Endothelial cell of umbilical vein (primary cell): ENCODE measurements around the gene HCFC1. TPM values are rescaled to one million over a fixed set of nuclear protein-coding genes. Genes with fewer than 3 reads are reported as not detected.

Source experiments
- BruUV-seq: library from RNA; stranded (reverse); fragments of 400-500 nt; replicated peaks from 2 replicates; lab custom pipeline; 2021; lab: Mats Ljungman, UMichigan
- CTCF ChIA-PET: fragments of 300-600, 350-600 bp; sonication (Branson Sonifier 250); formaldehyde crosslinking; loops from one replicate; lab custom pipeline; 2021; ENCODE audit warnings: antibody characterized with exemption, inconsistent platforms; lab: Charles Lee
- POLR2A ChIA-PET: fragments of 300-600, 350-600 bp; sonication (Branson Sonifier 250); formaldehyde crosslinking; loops from one replicate; lab custom pipeline; 2021; ENCODE audit warnings: antibody characterized with exemption, inconsistent platforms; lab: Charles Lee
- DNase-seq: peaks from one replicate; pipeline ENCODE4 v3.0.0-alpha.2; 2011; ENCODE audit warnings: low read depth, low spot score
- FAIRE-seq: peaks from 2 replicates; lab custom pipeline; 2011; peaks lifted over from hg19 to GRCh38; lab: Jason Lieb, UNC
- H2AFZ ChIP-seq: 2 replicates; pipeline ENCODE4 v1.6.0; 2012; ENCODE audit warnings: low read depth, low read length, control low read depth, inconsistent platforms
- H3K27ac ChIP-seq: 2 replicates; pipeline ENCODE4 v1.5.1; 2011; ENCODE audit warnings: low read depth, mild to moderate bottlenecking, control low read depth, low read length, moderate library complexity; ENCODE audit not compliant: insufficient read depth
- H3K27me3 ChIP-seq, 2 experiments: 2 replicates each; pipeline versions ENCODE4 v1.6.0 to v1.6.1; 2011; ENCODE audit warnings: low read length in 2 of 2, mixed read lengths in 1 of 2; ENCODE audit not compliant: control insufficient read depth in 2 of 2, insufficient read depth in 2 of 2
- H3K36me3 ChIP-seq, 2 experiments: 2 replicates in 1 of 2; 3 replicates in 1 of 2; pipeline ENCODE4 v1.5.1; 2011; ENCODE audit warnings: low read length in 2 of 2, mild to moderate bottlenecking in 1 of 2, moderate library complexity in 1 of 2; ENCODE audit not compliant: control insufficient read depth in 2 of 2, insufficient read depth in 2 of 2; ENCODE audit errors: extremely low read depth in 1 of 2
- H3K4me1 ChIP-seq: 3 replicates; pipeline ENCODE4 v1.5.1; 2011; ENCODE audit warnings: mild to moderate bottlenecking, low read length; ENCODE audit not compliant: control insufficient read depth, insufficient read depth; ENCODE audit errors: extremely low read depth
- H3K4me2 ChIP-seq: 2 replicates; pipeline ENCODE4 v1.6.1; 2011; ENCODE audit warnings: low read length, control low read depth, mixed read lengths; ENCODE audit not compliant: insufficient read depth
- H3K4me3 ChIP-seq, 3 experiments: fragments of 200-600 bp in 1 of 3; sonication (generic), shearing (Covaris generic) in 1 of 3; replicated peaks in 1 of 3; 2 replicates each; pipeline ENCODE4 v1.5.1; 2011 to 2016; ENCODE audit warnings: control low read depth in 3 of 3, low read length in 3 of 3, mild to moderate bottlenecking in 2 of 3, inconsistent platforms in 1 of 3, low read depth in 1 of 3, moderate library complexity in 1 of 3; ENCODE audit not compliant: insufficient read depth in 1 of 3
- H3K79me2 ChIP-seq: 2 replicates; pipeline ENCODE4 v1.6.0; 2012; ENCODE audit warnings: low read length, inconsistent platforms; ENCODE audit not compliant: control insufficient read depth, insufficient read depth
- H3K9ac ChIP-seq: replicated peaks from 2 replicates; pipeline ENCODE3; 2011; ENCODE audit warnings: low read length, control low read depth; ENCODE audit not compliant: insufficient read depth; ENCODE audit errors: extremely low read depth
- H3K9me1 ChIP-seq: replicated peaks from 3 replicates; pipeline ENCODE4 v1.6.0; 2011; ENCODE audit warnings: mild to moderate bottlenecking, low read length; ENCODE audit not compliant: control insufficient read depth, insufficient read depth; ENCODE audit errors: extremely low read depth
- H3K9me3 ChIP-seq: replicated peaks from 2 replicates; pipeline ENCODE4 v1.5.1; 2012; ENCODE audit warnings: low read length, inconsistent platforms; ENCODE audit not compliant: control insufficient read depth, insufficient read depth
- H4K20me1 ChIP-seq: replicated peaks from 2 replicates; pipeline ENCODE3; 2011; ENCODE audit warnings: mild to moderate bottlenecking, low read length; ENCODE audit not compliant: control insufficient read depth, insufficient read depth; ENCODE audit errors: extremely low read depth
- CTCF ChIP-seq, 2 donors: IDR thresholded peaks; 1 replicate in 1 of 2; 2 replicates in 1 of 2; pipeline ENCODE4 v1.5.1; 2011; ENCODE audit warnings: low read length in 2 of 2, mild to moderate bottlenecking in 2 of 2, moderate library complexity in 2 of 2, control low read depth in 1 of 2, inconsistent platforms in 1 of 2, low read depth in 1 of 2; ENCODE audit not compliant: insufficient read depth in 1 of 2; ENCODE audit errors: extremely low read depth in 1 of 2
- EZH2 ChIP-seq: IDR thresholded peaks from 2 replicates; pipeline ENCODE4 v1.6.1; 2012; ENCODE audit warnings: borderline replicate concordance, low read depth, mild to moderate bottlenecking, moderate library complexity, low read length, inconsistent platforms; ENCODE audit not compliant: severe bottlenecking
- JUN ChIP-seq: IDR thresholded peaks from 2 replicates; pipeline ENCODE4 v1.6.1; 2011; ENCODE audit warnings: borderline replicate concordance, low read depth; ENCODE audit not compliant: insufficient read length, insufficient read depth
- MYC ChIP-seq: IDR thresholded peaks from one replicate; pipeline ENCODE4 v1.6.1; 2011; ENCODE audit warnings: mild to moderate bottlenecking, low read depth, low read length
- POLR2A ChIP-seq: IDR thresholded peaks from 2 replicates; pipeline ENCODE4 v1.6.1; 2012; ENCODE audit warnings: low read depth, mild to moderate bottlenecking, control low read depth, low read length
- POLR2AphosphoS5 ChIP-seq: IDR thresholded peaks from 2 replicates; pipeline ENCODE4 v1.6.1; 2012; ENCODE audit warnings: low read depth, mild to moderate bottlenecking, control low read depth, low read length, moderate library complexity; ENCODE audit not compliant: insufficient read depth
- dilution Hi-C: fragments of 300-500 bp; cut with MboI; formaldehyde crosslinking; loops from one replicate; pipeline ENCODE4 v1.15.0; 2019; ENCODE audit warnings: low sequenced_read_pairs; ENCODE audit not compliant: extremely low pct_ligation_motif_present
- intact Hi-C: fragments of 100-400 bp; cut with micrococcal nuclease; formaldehyde crosslinking; loops from one replicate; pipeline ENCODE4 v1.10.0; 2022
- polyA plus RNA-seq, 4 experiments: library from polyadenylated mRNA; depleted of rRNA in 3 of 4; stranded (reverse) in 3 of 4; unstranded in 1 of 4; fragments of >200 nt; gene quantifications; 2 replicates each; pipeline versions ENCODE4 v1.2.1 to v1.2.3, GENCODE V29; 2011 to 2012; ENCODE audit warnings: missing spikeins in 1 of 4
- total RNA-seq: library from RNA; stranded (reverse); gene quantifications from 2 replicates; pipeline ENCODE4 v1.2.3, GENCODE V29; 2021

Gene HCFC1
- total and polyA plus RNA-seq, 2 donors (not counting 3 experiments of a cell fraction or from before 2014, with no cell fraction given) = 15.9 to 85.9 TPM

DNA sequence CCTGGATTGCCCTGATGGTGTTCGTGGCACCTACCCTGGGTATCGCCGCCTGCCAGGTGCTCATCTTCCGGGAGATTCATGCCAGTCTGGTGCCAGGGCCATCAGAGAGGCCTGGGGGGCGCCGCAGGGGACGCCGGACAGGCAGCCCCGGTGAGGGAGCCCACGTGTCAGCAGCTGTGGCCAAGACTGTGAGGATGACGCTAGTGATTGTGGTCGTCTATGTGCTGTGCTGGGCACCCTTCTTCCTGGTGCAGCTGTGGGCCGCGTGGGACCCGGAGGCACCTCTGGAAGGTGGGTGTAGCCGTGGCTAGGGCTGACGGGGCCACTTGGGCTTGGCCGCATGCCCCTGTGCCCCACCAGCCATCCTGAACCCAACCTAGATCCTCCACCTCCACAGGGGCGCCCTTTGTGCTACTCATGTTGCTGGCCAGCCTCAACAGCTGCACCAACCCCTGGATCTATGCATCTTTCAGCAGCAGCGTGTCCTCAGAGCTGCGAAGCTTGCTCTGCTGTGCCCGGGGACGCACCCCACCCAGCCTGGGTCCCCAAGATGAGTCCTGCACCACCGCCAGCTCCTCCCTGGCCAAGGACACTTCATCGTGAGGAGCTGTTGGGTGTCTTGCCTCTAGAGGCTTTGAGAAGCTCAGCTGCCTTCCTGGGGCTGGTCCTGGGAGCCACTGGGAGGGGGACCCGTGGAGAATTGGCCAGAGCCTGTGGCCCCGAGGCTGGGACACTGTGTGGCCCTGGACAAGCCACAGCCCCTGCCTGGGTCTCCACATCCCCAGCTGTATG lies 65.3 kb downstream of the HCFC1 start:
- H3K79me2 ChIP-seq = no peaks in the 10 kb centered on the region
- H3K9ac ChIP-seq = no peak overlapping the region
- H3K4me3 ChIP-seq = no peak overlapping the region
- dilution Hi-C loops (no loop called here), intact Hi-C loops (no loop called here)
- DNase-seq (no peak), FAIRE-seq (no peak)
- ChIA-PET POLR2A (no interaction called here), CTCF (interaction anchor here (0.5 kb wide), 1 partner anchor 15 kb away, joined by 4 read pairs; no protein-coding TSS in a partner anchor)
- H3K27ac ChIP-seq = no peak overlapping the region
- no peaks in the 10 kb centered on the region for H3K27me3 ChIP-seq
- no peaks in the 10 kb centered on the region for H4K20me1 ChIP-seq
- no peaks in the 10 kb centered on the region for H3K36me3 ChIP-seq
- H3K9me3 ChIP-seq = no peaks in the 10 kb centered on the region
- H3K9me1 ChIP-seq = no peaks in the 10 kb centered on the region
- no peak overlapping the region for H2AFZ ChIP-seq
- no TSS peak for BruUV-seq
- H3K4me2 ChIP-seq = no peak overlapping the region
- no peak for TF ChIP-seq POLR2AphosphoS5
- H3K4me1 ChIP-seq = no peaks in the 10 kb centered on the region

GRCh38 chrX:153905481-153906095 lies 66.0 kb downstream of the HCFC1 start:
- Histone ChIP-seq H3K27ac (no peak overlapping the region), H3K4me2 (no peak overlapping the region), H3K4me3 (no peak overlapping the region), H3K27me3 (no peaks in the 10 kb centered on the region), H3K79me2 (no peaks in the 10 kb centered on the region), H3K36me3 (no peaks in the 10 kb centered on the region), H3K9me1 (no peaks in the 10 kb centered on the region), H3K9me3 (no peaks in the 10 kb centered on the region), H4K20me1 (no peaks in the 10 kb centered on the region), H3K4me1 (no peaks in the 10 kb centered on the region), H2AFZ (no peak overlapping the region), H3K9ac (no peak overlapping the region)
- dilution Hi-C loops (no loop called here), intact Hi-C loops (no loop called here)
- DNase-seq (no peak), FAIRE-seq (no peak)
- BruUV-seq = no TSS peak
- POLR2A ChIA-PET = no interaction called here
- no peak for TF ChIP-seq JUN
- no peak for TF ChIP-seq EZH2
- no peak for TF ChIP-seq MYC
- TF ChIP-seq POLR2AphosphoS5 = no peak
- no peak for TF ChIP-seq CTCF (IDR thresholded peaks at IDR 0.05; ENCODE audit: extremely low read depth in 1 of 2, insufficient read depth in 1 of 2, low read depth in 1 of 2, low read length in 2 of 2)
- TF ChIP-seq POLR2A = no peak
- CTCF ChIA-PET = no interaction called here
